Measurements from ENCODE around the gene COP1. TPM values are rescaled to one million over a fixed set of nuclear protein-coding genes. Genes with fewer than 3 reads are reported as not detected.

Gene COP1
- total and polyA plus RNA-seq, 2 donors (not counting 3 experiments of a cell fraction or from before 2014, with no cell fraction given) = 16.5 to 40.9 TPM

GRCh38 chr1:176149939-176150807, 56.9 kb downstream of the COP1 start:
- CTCF ChIA-PET = no interaction called here
- Histone ChIP-seq H3K9ac (replicated peaks; ENCODE audit: extremely low read depth, insufficient read depth, low read length) (no peak overlapping the region), H3K27ac (ENCODE audit: insufficient read depth, low read depth, low read length) (no peak overlapping the region), H3K27me3 (ENCODE audit: control insufficient read depth in 2 of 2, insufficient read depth in 2 of 2, low read length in 2 of 2) (no peaks in the 10 kb centered on the region), H2AFZ (ENCODE audit: low read depth, low read length) (no peak overlapping the region), H3K9me1 (replicated peaks; ENCODE audit: control insufficient read depth, extremely low read depth, insufficient read depth, low read length) (no peaks in the 10 kb centered on the region), H3K9me3 (replicated peaks; ENCODE audit: control insufficient read depth, insufficient read depth, low read length) (no peaks in the 10 kb centered on the region), H4K20me1 (replicated peaks; ENCODE audit: control insufficient read depth, extremely low read depth, insufficient read depth, low read length) (peaks cover 8% of the 10 kb centered on the region), H3K4me3 (replicated peaks in 1 of 3; ENCODE audit: insufficient read depth in 1 of 3, low read depth in 1 of 3, low read length in 3 of 3) (no peak overlapping the region), H3K4me2 (ENCODE audit: insufficient read depth, low read length) (no peak overlapping the region), H3K4me1 (ENCODE audit: control insufficient read depth, extremely low read depth, insufficient read depth, low read length) (no peaks in the 10 kb centered on the region), H3K36me3 (ENCODE audit: control insufficient read depth in 2 of 2, extremely low read depth in 1 of 2, insufficient read depth in 2 of 2, low read length in 2 of 2) (no peaks in the 10 kb centered on the region), H3K79me2 (ENCODE audit: control insufficient read depth, insufficient read depth, low read length) (peaks cover 55% of the 10 kb centered on the region)
- no peak for TF ChIP-seq GATA2 (IDR thresholded peaks at IDR 0.05; ENCODE audit: insufficient read depth, insufficient read length, low read depth, low read length)
- no peak for TF ChIP-seq JUN (IDR thresholded peaks at IDR 0.05; ENCODE audit: borderline replicate concordance, insufficient read depth, insufficient read length, low read depth)
- TF ChIP-seq, protein P1, sequence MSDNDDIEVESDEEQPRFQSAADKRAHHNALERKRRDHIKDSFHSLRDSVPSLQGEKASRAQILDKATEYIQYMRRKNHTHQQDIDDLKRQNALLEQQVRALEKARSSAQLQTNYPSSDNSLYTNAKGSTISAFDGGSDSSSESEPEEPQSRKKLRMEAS (IDR thresholded peaks at IDR 0.05; ENCODE audit: insufficient read depth, insufficient read length) = no peak
- no peak for TF ChIP-seq MYC (IDR thresholded peaks at IDR 0.05; ENCODE audit: low read depth, low read length)
- TF ChIP-seq POLR2A (IDR thresholded peaks at IDR 0.05; ENCODE audit: low read depth, low read length) = no peak
- TF ChIP-seq FOS (IDR thresholded peaks at IDR 0.05; ENCODE audit: borderline replicate concordance, insufficient read depth, low read length) = no peak
- POLR2A ChIA-PET = no interaction called here
- no TSS peak for BruUV-seq (replicated peaks)
- FAIRE-seq (no peak), DNase-seq (ENCODE audit: low read depth, low spot score) (no peak)
- dilution Hi-C loops (cut with MboI; ENCODE audit: extremely low pct_ligation_motif_present, low sequenced_read_pairs) = no loop called here
- intact Hi-C loops (cut with micrococcal nuclease) = no loop called here

GRCh38 chr1:176144526-176144925, 62.6 kb downstream of the COP1 start:
- dilution Hi-C loops (cut with MboI; ENCODE audit: extremely low pct_ligation_motif_present, low sequenced_read_pairs) = no loop called here
- no peaks in the 10 kb centered on the region for H3K27me3 ChIP-seq (ENCODE audit: control insufficient read depth in 2 of 2, insufficient read depth in 2 of 2, low read length in 2 of 2)
- no peaks in the 10 kb centered on the region for H3K9me1 ChIP-seq (replicated peaks; ENCODE audit: control insufficient read depth, extremely low read depth, insufficient read depth, low read length)
- POLR2A ChIA-PET = no interaction called here
- peaks cover 10% of the 10 kb centered on the region for H4K20me1 ChIP-seq (replicated peaks; ENCODE audit: control insufficient read depth, extremely low read depth, insufficient read depth, low read length)
- H3K27ac ChIP-seq (ENCODE audit: insufficient read depth, low read depth, low read length) = no peak overlapping the region
- no peak overlapping the region for H3K4me2 ChIP-seq (ENCODE audit: insufficient read depth, low read length)
- no peak overlapping the region for H3K4me3 ChIP-seq (replicated peaks in 1 of 3; ENCODE audit: insufficient read depth in 1 of 3, low read depth in 1 of 3, low read length in 3 of 3)
- peaks cover 0 to 2% of the 10 kb centered on the region in 2 experiments for H3K36me3 ChIP-seq (ENCODE audit: control insufficient read depth in 2 of 2, extremely low read depth in 1 of 2, insufficient read depth in 2 of 2, low read length in 2 of 2)
- H3K9me3 ChIP-seq (replicated peaks; ENCODE audit: control insufficient read depth, insufficient read depth, low read length) = no peaks in the 10 kb centered on the region
- H2AFZ ChIP-seq (ENCODE audit: low read depth, low read length) = no peak overlapping the region
- H3K79me2 ChIP-seq (ENCODE audit: control insufficient read depth, insufficient read depth, low read length) = peaks cover 70% of the 10 kb centered on the region
- CTCF ChIA-PET = interaction anchor here (1.0 kb wide), 1 partner anchor 9 kb away, joined by 3 read pairs; no protein-coding TSS in a partner anchor
- no peaks in the 10 kb centered on the region for H3K4me1 ChIP-seq (ENCODE audit: control insufficient read depth, extremely low read depth, insufficient read depth, low read length)
- TF ChIP-seq FOS (IDR thresholded peaks at IDR 0.05; ENCODE audit: borderline replicate concordance, insufficient read depth, low read length) (no peak), POLR2A (IDR thresholded peaks at IDR 0.05; ENCODE audit: low read depth, low read length) (no peak)
- intact Hi-C loops (cut with micrococcal nuclease) = no loop called here
- BruUV-seq (replicated peaks) = no TSS peak
- no peak for DNase-seq (ENCODE audit: low read depth, low spot score)
- H3K9ac ChIP-seq (replicated peaks; ENCODE audit: extremely low read depth, insufficient read depth, low read length) = no peak overlapping the region
- no peak for FAIRE-seq

Measured in endothelial cell of umbilical vein (primary cell).